ENCODE data around the gene MYOC. TPM values are rescaled to one million over a fixed set of nuclear protein-coding genes. Genes with fewer than 3 reads are reported as not detected.

MYOC gene
- total RNA-seq, 1 donor, result not detected

DNA sequence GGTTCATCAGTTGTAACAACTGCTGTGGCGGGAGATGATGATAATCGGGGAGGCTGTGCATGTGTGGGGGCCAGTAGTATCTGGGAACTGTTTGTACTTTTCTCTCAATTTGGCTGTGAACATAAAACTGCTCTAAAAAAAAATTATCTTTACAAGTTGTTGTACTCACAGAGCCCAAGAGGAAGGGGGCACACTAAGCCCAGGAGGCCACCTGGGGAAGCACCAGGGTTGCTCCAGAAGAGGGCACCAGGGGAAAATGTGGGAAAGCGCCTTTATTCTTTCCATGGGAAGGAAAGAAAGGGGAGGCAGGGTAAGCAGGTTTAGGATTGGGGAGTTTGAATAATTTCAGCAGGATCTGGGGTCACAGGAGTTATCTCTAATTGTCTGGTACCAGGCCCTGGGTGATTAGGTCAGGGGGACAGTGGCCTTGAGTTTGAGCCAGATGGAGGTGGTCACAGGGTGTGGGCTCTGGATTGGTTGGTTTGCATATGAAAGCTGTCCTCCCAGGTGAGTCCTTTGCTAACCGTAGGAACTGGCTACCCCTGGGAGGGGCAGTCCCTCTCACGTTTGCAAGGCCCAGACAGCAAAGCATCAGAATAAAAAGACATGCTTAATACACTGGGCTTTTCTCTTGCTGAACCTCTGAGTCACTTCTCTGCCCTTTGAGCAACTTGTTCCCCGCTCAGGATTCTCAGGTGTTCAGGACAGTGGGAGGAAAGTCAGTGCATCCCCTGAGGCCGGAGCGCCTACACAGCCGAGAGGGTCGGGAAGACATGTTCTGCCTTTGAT lies 11.2 kb downstream of the MYOC start:
- no peak for DNase-seq (ENCODE audit: insufficient read length, low spot score, missing footprints)
- H3K4me3 ChIP-seq (ENCODE audit: insufficient read depth, low read length), result no peak overlapping the region
- H3K36me3 ChIP-seq (ENCODE audit: insufficient read depth, low read length), result no peaks in the 10 kb centered on the region
- TF ChIP-seq, protein P1, sequence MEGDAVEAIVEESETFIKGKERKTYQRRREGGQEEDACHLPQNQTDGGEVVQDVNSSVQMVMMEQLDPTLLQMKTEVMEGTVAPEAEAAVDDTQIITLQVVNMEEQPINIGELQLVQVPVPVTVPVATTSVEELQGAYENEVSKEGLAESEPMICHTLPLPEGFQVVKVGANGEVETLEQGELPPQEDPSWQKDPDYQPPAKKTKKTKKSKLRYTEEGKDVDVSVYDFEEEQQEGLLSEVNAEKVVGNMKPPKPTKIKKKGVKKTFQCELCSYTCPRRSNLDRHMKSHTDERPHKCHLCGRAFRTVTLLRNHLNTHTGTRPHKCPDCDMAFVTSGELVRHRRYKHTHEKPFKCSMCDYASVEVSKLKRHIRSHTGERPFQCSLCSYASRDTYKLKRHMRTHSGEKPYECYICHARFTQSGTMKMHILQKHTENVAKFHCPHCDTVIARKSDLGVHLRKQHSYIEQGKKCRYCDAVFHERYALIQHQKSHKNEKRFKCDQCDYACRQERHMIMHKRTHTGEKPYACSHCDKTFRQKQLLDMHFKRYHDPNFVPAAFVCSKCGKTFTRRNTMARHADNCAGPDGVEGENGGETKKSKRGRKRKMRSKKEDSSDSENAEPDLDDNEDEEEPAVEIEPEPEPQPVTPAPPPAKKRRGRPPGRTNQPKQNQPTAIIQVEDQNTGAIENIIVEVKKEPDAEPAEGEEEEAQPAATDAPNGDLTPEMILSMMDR (IDR thresholded peaks at IDR 0.05; ENCODE audit: extremely low read depth, low read depth, low read length), result no peak
- no peak overlapping the region for H2AFZ ChIP-seq (ENCODE audit: low read length)
- H3K79me2 ChIP-seq (ENCODE audit: insufficient read depth, low read length), result no peaks in the 10 kb centered on the region
- no peaks in the 10 kb centered on the region for H4K20me1 ChIP-seq (ENCODE audit: insufficient read depth, low read length)
- H3K9me3 ChIP-seq (ENCODE audit: low read depth, low read length), result no peaks in the 10 kb centered on the region
- H3K27ac ChIP-seq (ENCODE audit: low read depth, low read length), result no peak overlapping the region
- peaks cover 13% of the 10 kb centered on the region for H3K4me1 ChIP-seq (ENCODE audit: insufficient read depth, low read length)
- H3K27me3 ChIP-seq (ENCODE audit: insufficient read depth, low read length), result no peaks in the 10 kb centered on the region
- H3K4me2 ChIP-seq (ENCODE audit: insufficient read depth, low read length), result no peak overlapping the region

DNA sequence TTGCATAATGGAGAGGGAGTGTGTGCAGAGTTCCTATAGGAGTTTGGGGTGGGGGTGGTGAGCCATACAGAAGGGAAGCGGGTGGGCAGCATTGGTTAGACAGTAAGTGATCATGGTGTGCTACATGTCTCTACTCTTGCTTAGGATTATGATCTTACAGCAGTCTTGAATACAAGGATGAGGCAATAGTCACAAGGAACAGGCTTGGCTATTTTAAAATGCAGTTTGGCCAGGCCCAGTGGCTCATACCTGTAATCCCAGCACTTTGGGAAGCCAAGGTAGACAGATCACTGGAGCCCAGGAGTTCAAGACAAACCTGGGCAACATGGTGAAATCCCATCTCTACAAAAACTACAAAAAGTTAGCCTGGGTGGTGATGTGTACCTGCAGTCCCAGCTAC lies 12.3 kb downstream of the MYOC start:
- Histone ChIP-seq H3K27ac (ENCODE audit: low read depth, low read length) (no peak overlapping the region), H3K4me2 (ENCODE audit: insufficient read depth, low read length) (no peak overlapping the region), H3K27me3 (ENCODE audit: insufficient read depth, low read length) (no peaks in the 10 kb centered on the region), H3K4me3 (ENCODE audit: insufficient read depth, low read length) (no peak overlapping the region), H3K79me2 (ENCODE audit: insufficient read depth, low read length) (no peaks in the 10 kb centered on the region), H3K36me3 (ENCODE audit: insufficient read depth, low read length) (no peaks in the 10 kb centered on the region), H2AFZ (ENCODE audit: low read length) (no peak overlapping the region), H3K4me1 (ENCODE audit: insufficient read depth, low read length) (peaks cover 2% of the 10 kb centered on the region), H3K9me3 (ENCODE audit: low read depth, low read length) (no peaks in the 10 kb centered on the region), H4K20me1 (ENCODE audit: insufficient read depth, low read length) (no peaks in the 10 kb centered on the region)
- no peak for DNase-seq (ENCODE audit: insufficient read length, low spot score, missing footprints)
- TF ChIP-seq, protein P1 (IDR thresholded peaks at IDR 0.05; ENCODE audit: extremely low read depth, low read depth, low read length), result no peak

DNA sequence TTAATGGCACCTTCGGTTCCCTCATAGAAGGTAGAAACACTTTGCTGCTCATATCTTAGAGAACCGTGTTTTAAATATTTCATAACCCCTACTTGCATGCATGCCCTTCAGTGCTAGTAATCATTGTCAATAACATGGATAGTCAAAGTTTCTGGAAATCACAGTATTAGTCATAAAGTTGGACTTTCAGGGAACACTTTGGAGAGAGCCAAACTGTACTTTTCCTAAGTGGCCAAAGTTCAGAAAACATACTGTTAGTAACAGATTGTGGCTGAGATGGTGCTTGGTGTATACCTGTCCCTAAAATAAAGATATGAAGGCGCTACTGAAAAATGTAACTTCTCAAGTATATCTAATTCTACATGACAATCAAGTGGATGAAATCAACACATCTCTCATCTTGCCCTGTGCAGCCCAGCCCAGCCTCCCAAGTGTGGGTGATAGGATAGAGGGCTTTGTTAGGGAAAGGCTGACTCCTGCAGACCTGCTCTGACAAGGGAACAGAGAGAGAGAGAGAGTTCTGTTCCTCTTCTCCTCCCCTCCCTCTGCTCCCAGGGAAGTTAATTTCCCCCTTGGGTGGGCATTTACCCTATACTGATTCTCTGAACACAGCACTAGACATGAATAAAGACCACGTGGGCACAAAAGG lies 14.4 kb downstream of the MYOC start:
- no peaks in the 10 kb centered on the region for H3K36me3 ChIP-seq (ENCODE audit: insufficient read depth, low read length)
- H3K4me3 ChIP-seq (ENCODE audit: insufficient read depth, low read length), result no peak overlapping the region
- H2AFZ ChIP-seq (ENCODE audit: low read length), result no peak overlapping the region
- H3K4me1 ChIP-seq (ENCODE audit: insufficient read depth, low read length), result no peaks in the 10 kb centered on the region
- no peak overlapping the region for H3K4me2 ChIP-seq (ENCODE audit: insufficient read depth, low read length)
- H3K9me3 ChIP-seq (ENCODE audit: low read depth, low read length), result no peaks in the 10 kb centered on the region
- no peak overlapping the region for H3K27ac ChIP-seq (ENCODE audit: low read depth, low read length)
- TF ChIP-seq, protein P1 (IDR thresholded peaks at IDR 0.05; ENCODE audit: extremely low read depth, low read depth, low read length), result no peak
- no peaks in the 10 kb centered on the region for H4K20me1 ChIP-seq (ENCODE audit: insufficient read depth, low read length)
- no peak for DNase-seq (ENCODE audit: insufficient read length, low spot score, missing footprints)
- H3K27me3 ChIP-seq (ENCODE audit: insufficient read depth, low read length), result no peaks in the 10 kb centered on the region
- no peaks in the 10 kb centered on the region for H3K79me2 ChIP-seq (ENCODE audit: insufficient read depth, low read length)

DNA sequence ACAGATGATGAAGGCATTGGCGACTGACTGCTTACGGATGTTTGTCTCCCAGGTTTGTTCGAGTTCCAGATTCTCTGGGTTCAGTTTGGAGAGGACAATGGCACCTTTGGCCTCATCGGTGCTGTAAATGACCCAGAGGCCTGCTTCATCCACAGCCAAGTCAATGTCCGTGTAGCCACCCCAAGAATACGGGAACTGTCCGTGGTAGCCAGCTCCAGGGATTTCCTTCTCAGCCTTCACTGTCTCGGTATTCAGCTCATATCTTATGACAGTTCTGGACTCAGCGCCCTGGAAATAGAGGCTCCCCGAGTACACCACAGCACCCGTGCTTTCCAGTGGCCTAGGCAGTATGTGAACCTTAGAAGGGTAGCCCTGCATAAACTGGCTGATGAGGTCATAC lies 16.3 kb downstream of the MYOC start:
- Histone ChIP-seq H2AFZ (ENCODE audit: low read length) (no peak overlapping the region), H3K27ac (ENCODE audit: low read depth, low read length) (no peak overlapping the region), H4K20me1 (ENCODE audit: insufficient read depth, low read length) (no peaks in the 10 kb centered on the region), H3K27me3 (ENCODE audit: insufficient read depth, low read length) (no peaks in the 10 kb centered on the region), H3K9me3 (ENCODE audit: low read depth, low read length) (no peaks in the 10 kb centered on the region), H3K36me3 (ENCODE audit: insufficient read depth, low read length) (no peaks in the 10 kb centered on the region), H3K4me1 (ENCODE audit: insufficient read depth, low read length) (no peaks in the 10 kb centered on the region), H3K4me2 (ENCODE audit: insufficient read depth, low read length) (no peak overlapping the region), H3K4me3 (ENCODE audit: insufficient read depth, low read length) (no peak overlapping the region), H3K79me2 (ENCODE audit: insufficient read depth, low read length) (no peaks in the 10 kb centered on the region)
- no peak for DNase-seq (ENCODE audit: insufficient read length, low spot score, missing footprints)
- TF ChIP-seq, protein P1 (IDR thresholded peaks at IDR 0.05; ENCODE audit: extremely low read depth, low read depth, low read length), result no peak
